Suprapubic skin (tissue), 4 donors: ENCODE measurements around the gene POMGNT2. TPM values are rescaled to one million over a fixed set of nuclear protein-coding genes. Genes with fewer than 3 reads are reported as not detected.
"Not testable (repeated sequence)": the region's sequence is repeated elsewhere in the genome, so short reads cannot be mapped to it uniquely, and the experiment has no call there.

Experiments used
- DNase-seq, 2 donors: peaks; one replicate each; pipeline ENCODE4 v3.0.0-alpha.2; 2019; ENCODE audit warnings: low spot score in 2 of 2
- H3K27ac ChIP-seq: fragments of 200-600 bp; sonication (generic); one replicate; pipeline ENCODE4 v1.5.1; 2019
- H3K27me3 ChIP-seq: fragments of 200-600 bp; sonication (generic); one replicate; pipeline ENCODE4 v1.5.1; 2019
- H3K36me3 ChIP-seq: fragments of 200-600 bp; sonication (generic); one replicate; pipeline ENCODE4 v1.5.1; 2019
- H3K4me1 ChIP-seq: fragments of 200-600 bp; sonication (generic); one replicate; pipeline ENCODE4 v1.5.1; 2019
- H3K4me3 ChIP-seq: fragments of 200-600 bp; sonication (generic); one replicate; pipeline ENCODE4 v1.5.1; 2019; ENCODE audit warnings: mild to moderate bottlenecking
- H3K9me3 ChIP-seq: fragments of 200-600 bp; sonication (generic); one replicate; pipeline ENCODE4 v1.5.1; 2019
- EP300 ChIP-seq: sonication (generic); formaldehyde crosslinking; IDR thresholded peaks from one replicate; pipeline ENCODE4 v1.6.1; 2017; ENCODE audit warnings: antibody characterized with exemption
- POLR2A ChIP-seq, 2 donors: fragments of 450-650 bp; IDR thresholded peaks; one replicate each; pipeline ENCODE4 v1.6.1; 2017; ENCODE audit warnings: antibody characterized with exemption in 2 of 2, mild to moderate bottlenecking in 2 of 2, moderate library complexity in 2 of 2
- POLR2AphosphoS5 ChIP-seq, 3 donors: sonication (generic); formaldehyde crosslinking; IDR thresholded peaks; one replicate each; pipeline ENCODE4 v1.6.1; 2017; ENCODE audit warnings: antibody characterized with exemption in 3 of 3
- WGBS: methylation state at CpG from one replicate; pipeline ENCODE4 v1.1.5; 2018; 5-methylcytosine and 5-hydroxymethylcytosine counted together
- total RNA-seq, 4 donors: library from RNA; depleted of rRNA; stranded (reverse); fragments of >200 nt; gene quantifications; one replicate each; pipeline ENCODE4 v1.1.0, GENCODE V29; 2016
- TF ChIP-seq, protein P1 (sequence below), 2 donors: fragments of 200-600 bp in 1 of 2; fragments of 450-650 bp in 1 of 2; sonication (generic) in 1 of 2; IDR thresholded peaks; one replicate each; pipeline ENCODE4 v1.5.1; 2016 to 2019; ENCODE audit warnings: antibody characterized with exemption in 2 of 2, mild to moderate bottlenecking in 1 of 2, moderate library complexity in 1 of 2

POMGNT2 gene
- total RNA-seq, 4 donors from 2014 or later, result 15.8 to 29.9 (median 24.1) TPM

- WGBS, result 96% methylated on average over 11 of the region's 12 CpGs
- Histone ChIP-seq H3K4me3 (no peak overlapping the region), H3K27ac (no peak overlapping the region), H3K4me1 (no peaks in the 10 kb centered on the region), H3K9me3 (peaks cover 20% of the 10 kb centered on the region), H3K36me3 (no peaks in the 10 kb centered on the region), H3K27me3 (no peaks in the 10 kb centered on the region)
- TF ChIP-seq POLR2AphosphoS5 (IDR thresholded peaks at IDR 0.05), result no peak
- TF ChIP-seq EP300, result no peak
- no peak for TF ChIP-seq POLR2A (IDR thresholded peaks at IDR 0.05)
- TF ChIP-seq, protein P1, sequence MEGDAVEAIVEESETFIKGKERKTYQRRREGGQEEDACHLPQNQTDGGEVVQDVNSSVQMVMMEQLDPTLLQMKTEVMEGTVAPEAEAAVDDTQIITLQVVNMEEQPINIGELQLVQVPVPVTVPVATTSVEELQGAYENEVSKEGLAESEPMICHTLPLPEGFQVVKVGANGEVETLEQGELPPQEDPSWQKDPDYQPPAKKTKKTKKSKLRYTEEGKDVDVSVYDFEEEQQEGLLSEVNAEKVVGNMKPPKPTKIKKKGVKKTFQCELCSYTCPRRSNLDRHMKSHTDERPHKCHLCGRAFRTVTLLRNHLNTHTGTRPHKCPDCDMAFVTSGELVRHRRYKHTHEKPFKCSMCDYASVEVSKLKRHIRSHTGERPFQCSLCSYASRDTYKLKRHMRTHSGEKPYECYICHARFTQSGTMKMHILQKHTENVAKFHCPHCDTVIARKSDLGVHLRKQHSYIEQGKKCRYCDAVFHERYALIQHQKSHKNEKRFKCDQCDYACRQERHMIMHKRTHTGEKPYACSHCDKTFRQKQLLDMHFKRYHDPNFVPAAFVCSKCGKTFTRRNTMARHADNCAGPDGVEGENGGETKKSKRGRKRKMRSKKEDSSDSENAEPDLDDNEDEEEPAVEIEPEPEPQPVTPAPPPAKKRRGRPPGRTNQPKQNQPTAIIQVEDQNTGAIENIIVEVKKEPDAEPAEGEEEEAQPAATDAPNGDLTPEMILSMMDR (IDR thresholded peaks at IDR 0.05), result no peak
- no peak for DNase-seq
Observed at GRCh38 chr3:43053291-43053690, 52.6 kb downstream of the POMGNT2 start.

GRCh38 chr3:43048470-43048869 is 57.4 kb downstream of the POMGNT2 start:
- no peaks in the 10 kb centered on the region for H3K36me3 ChIP-seq

DNA sequence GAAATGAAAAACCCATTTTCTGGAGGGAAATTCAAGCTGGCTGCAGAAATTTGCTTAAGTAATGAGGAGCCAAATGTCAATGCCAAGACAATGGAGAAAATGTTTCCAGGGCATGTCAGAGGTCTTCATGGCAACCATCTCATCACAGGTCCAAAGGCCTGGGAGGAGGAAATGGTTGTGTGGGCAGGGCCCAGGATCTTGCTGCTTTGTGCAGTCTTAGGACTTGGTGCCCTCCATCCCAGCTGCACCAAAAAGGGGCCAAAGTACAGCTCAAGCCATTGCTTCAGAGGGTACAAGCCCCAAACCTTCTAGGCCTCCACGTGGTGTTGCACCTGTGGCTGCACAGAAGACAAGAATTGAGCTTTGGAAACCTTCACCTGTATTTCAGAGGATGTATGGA is 59.3 kb downstream of the POMGNT2 start:
- 67% methylated on average over 1 of the region's 1 CpG for WGBS
- Histone ChIP-seq H3K27me3 (no peaks in the 10 kb centered on the region), H3K9me3 (peaks cover 25% of the 10 kb centered on the region), H3K4me3 (no peak overlapping the region), H3K27ac (no peak overlapping the region), H3K36me3 (no peaks in the 10 kb centered on the region), H3K4me1 (no peaks in the 10 kb centered on the region)
- TF ChIP-seq POLR2AphosphoS5 (IDR thresholded peaks at IDR 0.05) (no peak), EP300 (no peak), POLR2A (IDR thresholded peaks at IDR 0.05) (no peak)
- TF ChIP-seq, protein P1 (IDR thresholded peaks at IDR 0.05), result no peak
- no peak for DNase-seq

More at GRCh38 chr3:43048470-43048869, 57.4 kb downstream of the POMGNT2 start:
- H3K4me1 ChIP-seq, result no peaks in the 10 kb centered on the region
- H3K4me3 ChIP-seq, result no peak overlapping the region
- H3K27me3 ChIP-seq, result no peaks in the 10 kb centered on the region
- DNase-seq, result no peak
- peaks cover 27% of the 10 kb centered on the region for H3K9me3 ChIP-seq
- H3K27ac ChIP-seq, result no peak overlapping the region
- TF ChIP-seq POLR2AphosphoS5 (IDR thresholded peaks at IDR 0.05) (no peak), EP300 (no peak), POLR2A (IDR thresholded peaks at IDR 0.05) (no peak)
- TF ChIP-seq, protein P1 (IDR thresholded peaks at IDR 0.05), result no peak

GRCh38 chr3:43045079-43045478 is 60.8 kb downstream of the POMGNT2 start:
- DNase-seq, result not testable (repeated sequence)

DNA sequence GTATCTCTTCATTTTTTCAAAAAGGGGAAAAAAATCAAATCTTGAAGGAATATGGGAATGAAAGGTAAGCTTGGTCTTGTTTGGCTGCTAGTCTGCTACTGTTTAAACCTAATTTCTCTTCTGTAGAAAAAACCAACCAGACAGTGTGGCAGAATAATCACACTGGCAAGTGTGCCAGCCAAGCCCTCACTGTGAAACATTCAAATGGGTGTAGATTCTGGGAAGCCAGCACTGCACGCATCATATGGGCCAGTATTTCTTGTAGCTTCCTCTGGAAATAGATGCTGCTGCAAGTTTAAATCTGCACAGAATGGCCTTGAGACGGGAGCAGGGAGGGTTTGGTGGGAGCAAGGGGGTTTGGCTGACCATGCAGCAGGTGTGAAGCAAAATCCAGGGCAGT is 62.1 kb downstream of the POMGNT2 start:
- no peak for DNase-seq
- H3K4me3 ChIP-seq, result no peak overlapping the region
- TF ChIP-seq POLR2AphosphoS5 (IDR thresholded peaks at IDR 0.05) (no peak), POLR2A (IDR thresholded peaks at IDR 0.05) (no peak), EP300 (no peak)
- TF ChIP-seq, protein P1 (IDR thresholded peaks at IDR 0.05), result no peak
- no peaks in the 10 kb centered on the region for H3K4me1 ChIP-seq
- H3K36me3 ChIP-seq, result no peaks in the 10 kb centered on the region
- no peaks in the 10 kb centered on the region for H3K27me3 ChIP-seq
- peaks cover 6% of the 10 kb centered on the region for H3K9me3 ChIP-seq
- WGBS, result 96% methylated on average over 2 of the region's 2 CpGs
- no peak overlapping the region for H3K27ac ChIP-seq

More at GRCh38 chr3:43045079-43045478, 60.8 kb downstream of the POMGNT2 start:
- H3K4me3 ChIP-seq, H3K27me3 ChIP-seq, H3K36me3 ChIP-seq, H3K27ac ChIP-seq, H3K4me1 ChIP-seq: not testable (repeated sequence)
- H3K9me3 ChIP-seq, result peaks cover 13% of the 10 kb centered on the region

GRCh38 chr3:43043071-43043766 is 62.7 kb downstream of the POMGNT2 start:
- Histone ChIP-seq H3K4me3 (no peak overlapping the region), H3K27me3 (no peaks in the 10 kb centered on the region), H3K27ac (no peak overlapping the region), H3K4me1 (no peaks in the 10 kb centered on the region), H3K36me3 (no peaks in the 10 kb centered on the region), H3K9me3 (peaks cover 6% of the 10 kb centered on the region)
- TF ChIP-seq EP300 (no peak), POLR2AphosphoS5 (IDR thresholded peaks at IDR 0.05) (no peak), POLR2A (IDR thresholded peaks at IDR 0.05) (no peak)
- TF ChIP-seq, protein P1 (IDR thresholded peaks at IDR 0.05), result no peak
- 63% methylated on average over 3 of the region's 3 CpGs for WGBS
- no peak for DNase-seq
